ENCODE measurements around the gene FAM3A. TPM values are rescaled to one million over a fixed set of nuclear protein-coding genes. Genes with fewer than 3 reads are reported as not detected.

Gene FAM3A
- total and polyA plus RNA-seq, 10 of the 15 experiments (the other 5 are each of a cell fraction or from before 2014, with no cell fraction given): 0.29 to 21.1 (median 11.4) TPM

DNA sequence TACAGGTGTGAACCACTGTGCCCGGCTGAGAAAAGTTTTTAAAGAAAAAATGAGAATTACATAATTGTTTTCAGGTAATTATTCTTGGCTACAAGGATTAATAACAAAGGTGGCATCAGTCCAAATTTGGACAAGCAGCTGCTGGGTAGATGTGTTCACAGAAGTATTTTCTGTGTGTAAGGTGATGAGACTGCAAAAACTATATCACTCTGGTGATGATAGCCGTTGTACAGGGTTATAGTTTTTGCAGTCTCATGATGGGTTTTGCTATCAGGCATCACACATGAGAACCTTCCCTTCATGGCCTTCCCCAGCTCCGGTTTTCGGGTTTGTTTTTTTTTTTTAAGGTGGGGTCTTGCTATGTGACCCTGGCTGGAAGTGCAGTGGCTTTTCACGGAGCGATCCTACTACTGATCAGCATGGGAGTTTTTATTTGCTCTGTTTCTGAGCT is 20.5 kb downstream of the FAM3A start:
- H3K79me2 ChIP-seq (ENCODE audit: control insufficient read depth, insufficient read depth, low read length): no peaks in the 10 kb centered on the region
- no peak overlapping the region for H3K4me3 ChIP-seq
- BruUV-seq (replicated peaks): no TSS peak
- DNase-seq (ENCODE audit: low read depth, low spot score): no peak
- in situ Hi-C loops (cut with MboI) (no loop called here), intact Hi-C loops (cut with micrococcal nuclease; ENCODE audit: unreplicated experiment) (no loop called here)
- H3K27me3 ChIP-seq (replicated peaks in 1 of 2; ENCODE audit: control insufficient read depth in 2 of 2, insufficient read depth in 2 of 2, low read length in 1 of 2): no peaks in the 10 kb centered on the region
- FAIRE-seq: no peak
- no peak overlapping the region for H3K4me2 ChIP-seq (ENCODE audit: control insufficient read depth, insufficient read depth)
- H3K4me1 ChIP-seq (ENCODE audit: control insufficient read depth, insufficient read depth, low read length): peaks cover 7% of the 10 kb centered on the region
- 57% methylated on average over 2 of the region's 6 CpGs for WGBS (ENCODE audit: insufficient coverage, insufficient replicate concordance, low lambda C conversion rate, missing lambda C conversion rate)
- SMC1A ChIA-PET (ENCODE audit: uncharacterized antibody, unreplicated experiment): no interaction called here
- H2AFZ ChIP-seq (ENCODE audit: control insufficient read depth, low read depth, low read length): no peak overlapping the region
- RAD21 ChIA-PET (ENCODE audit: unreplicated experiment): no interaction called here
- H3K27ac ChIP-seq (ENCODE audit: control insufficient read depth, insufficient read depth): no peak overlapping the region
- no peak for ATAC-seq
- no peaks in the 10 kb centered on the region for H4K20me1 ChIP-seq (ENCODE audit: control insufficient read depth, insufficient read depth)
- no peak overlapping the region for H3K9ac ChIP-seq (ENCODE audit: control insufficient read depth, insufficient read depth, low read length)
- POLR2A ChIA-PET: interaction anchor here (0.6 to 0.7 kb wide), 4 partner anchors 12 to 515 kb away, joined by 3 to 11 read pairs (median 3); no protein-coding TSS in a partner anchor
- H3K36me3 ChIP-seq (ENCODE audit: control insufficient read depth in 2 of 2, insufficient read depth in 2 of 2, low read length in 1 of 2): no peaks in the 10 kb centered on the region
- no peaks in the 10 kb centered on the region for H3K9me3 ChIP-seq (replicated peaks; ENCODE audit: control insufficient read depth, insufficient read depth, low read length)
- CTCF ChIA-PET: interaction anchor here (2.6 kb wide), 1 partner anchor 32 kb away, joined by 9 read pairs; no protein-coding TSS in a partner anchor
- TF ChIP-seq, protein P1, sequence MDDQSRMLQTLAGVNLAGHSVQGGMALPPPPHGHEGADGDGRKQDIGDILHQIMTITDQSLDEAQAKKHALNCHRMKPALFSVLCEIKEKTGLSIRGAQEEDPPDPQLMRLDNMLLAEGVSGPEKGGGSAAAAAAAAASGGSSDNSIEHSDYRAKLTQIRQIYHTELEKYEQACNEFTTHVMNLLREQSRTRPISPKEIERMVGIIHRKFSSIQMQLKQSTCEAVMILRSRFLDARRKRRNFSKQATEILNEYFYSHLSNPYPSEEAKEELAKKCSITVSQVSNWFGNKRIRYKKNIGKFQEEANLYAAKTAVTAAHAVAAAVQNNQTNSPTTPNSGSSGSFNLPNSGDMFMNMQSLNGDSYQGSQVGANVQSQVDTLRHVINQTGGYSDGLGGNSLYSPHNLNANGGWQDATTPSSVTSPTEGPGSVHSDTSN (IDR thresholded peaks at IDR 0.05; ENCODE audit: insufficient replicate concordance, low read depth, low read length): no peak
- TF ChIP-seq RBBP5 (conservative IDR thresholded peaks at IDR 0.05): no peak
- TF ChIP-seq WRNIP1 (IDR thresholded peaks at IDR 0.05; ENCODE audit: borderline replicate concordance, low read depth, low read length): no peak
- TF ChIP-seq CREB1 (IDR thresholded peaks at IDR 0.05; ENCODE audit: low read depth): no peak
- no peak for TF ChIP-seq EED (IDR thresholded peaks at IDR 0.05; ENCODE audit: low read depth)
- no peak for TF ChIP-seq CBX3 (IDR thresholded peaks at IDR 0.05; ENCODE audit: borderline replicate concordance, low read depth)
- TF ChIP-seq IKZF1 (conservative IDR thresholded peaks at IDR 0.05): no peak
- TF ChIP-seq, protein P2, sequence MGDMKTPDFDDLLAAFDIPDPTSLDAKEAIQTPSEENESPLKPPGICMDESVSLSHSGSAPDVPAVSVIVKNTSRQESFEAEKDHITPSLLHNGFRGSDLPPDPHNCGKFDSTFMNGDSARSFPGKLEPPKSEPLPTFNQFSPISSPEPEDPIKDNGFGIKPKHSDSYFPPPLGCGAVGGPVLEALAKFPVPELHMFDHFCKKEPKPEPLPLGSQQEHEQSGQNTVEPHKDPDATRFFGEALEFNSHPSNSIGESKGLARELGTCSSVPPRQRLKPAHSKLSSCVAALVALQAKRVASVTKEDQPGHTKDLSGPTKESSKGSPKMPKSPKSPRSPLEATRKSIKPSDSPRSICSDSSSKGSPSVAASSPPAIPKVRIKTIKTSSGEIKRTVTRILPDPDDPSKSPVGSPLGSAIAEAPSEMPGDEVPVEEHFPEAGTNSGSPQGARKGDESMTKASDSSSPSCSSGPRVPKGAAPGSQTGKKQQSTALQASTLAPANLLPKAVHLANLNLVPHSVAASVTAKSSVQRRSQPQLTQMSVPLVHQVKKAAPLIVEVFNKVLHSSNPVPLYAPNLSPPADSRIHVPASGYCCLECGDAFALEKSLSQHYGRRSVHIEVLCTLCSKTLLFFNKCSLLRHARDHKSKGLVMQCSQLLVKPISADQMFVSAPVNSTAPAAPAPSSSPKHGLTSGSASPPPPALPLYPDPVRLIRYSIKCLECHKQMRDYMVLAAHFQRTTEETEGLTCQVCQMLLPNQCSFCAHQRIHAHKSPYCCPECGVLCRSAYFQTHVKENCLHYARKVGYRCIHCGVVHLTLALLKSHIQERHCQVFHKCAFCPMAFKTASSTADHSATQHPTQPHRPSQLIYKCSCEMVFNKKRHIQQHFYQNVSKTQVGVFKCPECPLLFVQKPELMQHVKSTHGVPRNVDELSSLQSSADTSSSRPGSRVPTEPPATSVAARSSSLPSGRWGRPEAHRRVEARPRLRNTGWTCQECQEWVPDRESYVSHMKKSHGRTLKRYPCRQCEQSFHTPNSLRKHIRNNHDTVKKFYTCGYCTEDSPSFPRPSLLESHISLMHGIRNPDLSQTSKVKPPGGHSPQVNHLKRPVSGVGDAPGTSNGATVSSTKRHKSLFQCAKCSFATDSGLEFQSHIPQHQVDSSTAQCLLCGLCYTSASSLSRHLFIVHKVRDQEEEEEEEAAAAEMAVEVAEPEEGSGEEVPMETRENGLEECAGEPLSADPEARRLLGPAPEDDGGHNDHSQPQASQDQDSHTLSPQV (IDR thresholded peaks at IDR 0.05): no peak
- no peak for TF ChIP-seq BHLHE40 (IDR thresholded peaks at IDR 0.05; ENCODE audit: borderline replicate concordance in 1 of 2, low read depth in 2 of 2, low read length in 1 of 2)
- no peak for TF ChIP-seq BCL11A (IDR thresholded peaks at IDR 0.05; ENCODE audit: low read depth, low read length)
- TF ChIP-seq, protein P3, sequence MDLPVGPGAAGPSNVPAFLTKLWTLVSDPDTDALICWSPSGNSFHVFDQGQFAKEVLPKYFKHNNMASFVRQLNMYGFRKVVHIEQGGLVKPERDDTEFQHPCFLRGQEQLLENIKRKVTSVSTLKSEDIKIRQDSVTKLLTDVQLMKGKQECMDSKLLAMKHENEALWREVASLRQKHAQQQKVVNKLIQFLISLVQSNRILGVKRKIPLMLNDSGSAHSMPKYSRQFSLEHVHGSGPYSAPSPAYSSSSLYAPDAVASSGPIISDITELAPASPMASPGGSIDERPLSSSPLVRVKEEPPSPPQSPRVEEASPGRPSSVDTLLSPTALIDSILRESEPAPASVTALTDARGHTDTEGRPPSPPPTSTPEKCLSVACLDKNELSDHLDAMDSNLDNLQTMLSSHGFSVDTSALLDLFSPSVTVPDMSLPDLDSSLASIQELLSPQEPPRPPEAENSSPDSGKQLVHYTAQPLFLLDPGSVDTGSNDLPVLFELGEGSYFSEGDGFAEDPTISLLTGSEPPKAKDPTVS (IDR thresholded peaks at IDR 0.05; ENCODE audit: low read depth, low read length): no peak
- TF ChIP-seq NRF1 (conservative IDR thresholded peaks at IDR 0.05; ENCODE audit: low read depth, low read length): no peak
- TF ChIP-seq MYC (IDR thresholded peaks at IDR 0.05; ENCODE audit: insufficient read depth, insufficient read length, insufficient replicate concordance, low read length, severe bottlenecking): no peak
- TF ChIP-seq RB1 (IDR thresholded peaks at IDR 0.05; ENCODE audit: borderline replicate concordance): no peak
